IMR-90 (cell line): ENCODE results near the gene NELFCD. TPM values are rescaled to one million over a fixed set of nuclear protein-coding genes. Genes with fewer than 3 reads are reported as not detected.

ENCODE experiments used
- ATAC-seq: fragments of 200-7000 bp; cut with Tn5 transposase; 2 replicates; pipeline ENCODE4 v1.9.1; 2020; ENCODE audit warnings: low read depth, mild to moderate bottlenecking, moderate library complexity
- BruUV-seq: library from RNA; stranded (reverse); fragments of 400-500 nt; replicated peaks from 2 replicates; lab custom pipeline; 2021; lab: Mats Ljungman, UMichigan
- CTCF ChIA-PET: fragments of 300-600 bp; formaldehyde crosslinking; extraction: SDS; loops from one replicate; lab custom pipeline; 2021; ENCODE audit warnings: antibody characterized with exemption; lab: Yijun Ruan, JAX
- POLR2A ChIA-PET: fragments of 300-600 bp; sonication (Branson Sonifier 250); formaldehyde crosslinking; loops from one replicate; lab custom pipeline; 2022; ENCODE audit warnings: antibody characterized with exemption; ENCODE audit not compliant: unreplicated experiment; lab: Charles Lee
- DNase-seq: peaks from one replicate; pipeline ENCODE4 v3.0.0; 2013
- H2AFZ ChIP-seq: replicated peaks from 2 replicates; pipeline ENCODE3; 2013; ENCODE audit warnings: low read length, mild to moderate bottlenecking; ENCODE audit not compliant: poor library complexity
- H2AK5ac ChIP-seq: 2 replicates; pipeline ENCODE4 v1.6.1; 2013; ENCODE audit warnings: low read depth, low read length, inconsistent platforms
- H2AK9ac ChIP-seq: replicated peaks from 2 replicates; pipeline ENCODE3; 2013; ENCODE audit warnings: mild to moderate bottlenecking, low read depth, low read length, moderate library complexity; ENCODE audit not compliant: poor library complexity
- H2BK120ac ChIP-seq: 2 replicates; pipeline ENCODE4 v1.6.1; 2013; ENCODE audit warnings: low read depth, low read length, inconsistent platforms
- H2BK15ac ChIP-seq: 3 replicates; pipeline ENCODE4 v1.6.1; 2013; ENCODE audit warnings: low read depth, low read length, inconsistent platforms
- H2BK20ac ChIP-seq: 2 replicates; pipeline ENCODE4 v1.6.1; 2013; ENCODE audit warnings: low read depth, mild to moderate bottlenecking, inconsistent platforms, low read length, moderate library complexity
- H2BK5ac ChIP-seq: 2 replicates; pipeline ENCODE4 v1.6.1; 2013; ENCODE audit warnings: mild to moderate bottlenecking, low read depth, low read length, inconsistent platforms; ENCODE audit not compliant: poor library complexity, severe bottlenecking
- H3K14ac ChIP-seq: replicated peaks from 2 replicates; pipeline ENCODE4 v1.6.1; 2013; ENCODE audit warnings: low read depth, low read length, inconsistent platforms
- H3K18ac ChIP-seq: 2 replicates; pipeline ENCODE4 v1.6.1; 2013; ENCODE audit warnings: low read depth, low read length, control low read depth
- H3K23ac ChIP-seq: 2 replicates; pipeline ENCODE4 v1.6.1; 2013; ENCODE audit warnings: low read depth, low read length, inconsistent platforms
- H3K27ac ChIP-seq: 2 replicates; pipeline ENCODE4 v1.5.1; 2013; ENCODE audit warnings: mild to moderate bottlenecking, control low read depth, low read length; ENCODE audit not compliant: insufficient read depth
- H3K27me3 ChIP-seq: 2 replicates; pipeline ENCODE4 v1.6.1; 2013; ENCODE audit warnings: low read length; ENCODE audit not compliant: control insufficient read depth, insufficient read depth
- H3K36me3 ChIP-seq: 2 replicates; pipeline ENCODE4 v1.6.1; 2013; ENCODE audit warnings: low read length, mixed read lengths; ENCODE audit not compliant: control insufficient read depth, insufficient read depth
- H3K4ac ChIP-seq: 2 replicates; pipeline ENCODE4 v1.6.1; 2013; ENCODE audit warnings: low read depth, low read length, inconsistent platforms
- H3K4me1 ChIP-seq: 2 replicates; pipeline ENCODE4 v1.6.1; 2013; ENCODE audit warnings: low read length, mixed read lengths; ENCODE audit not compliant: control insufficient read depth, insufficient read depth
- H3K4me2 ChIP-seq: 2 replicates; pipeline ENCODE4 v1.6.1; 2013; ENCODE audit warnings: low read depth, mild to moderate bottlenecking, control low read depth, low read length, moderate library complexity
- H3K4me3 ChIP-seq: 2 replicates; pipeline ENCODE4 v1.5.1; 2013; ENCODE audit warnings: low read depth, mild to moderate bottlenecking, control low read depth, low read length, moderate library complexity; ENCODE audit not compliant: insufficient read depth
- H3K56ac ChIP-seq: 2 replicates; pipeline ENCODE4 v1.6.1; 2013; ENCODE audit warnings: low read length, inconsistent platforms; ENCODE audit not compliant: insufficient read depth; ENCODE audit errors: extremely low read depth
- H3K79me1 ChIP-seq, 2 experiments: 2 replicates each; pipeline ENCODE4 v1.6.1; 2013; ENCODE audit warnings: low read length in 2 of 2, inconsistent platforms in 1 of 2, low read depth in 1 of 2
- H3K9ac ChIP-seq: 2 replicates; pipeline ENCODE4 v1.6.1; 2013; ENCODE audit warnings: low read depth, low read length, control low read depth
- H3K9me1 ChIP-seq: 2 replicates; pipeline ENCODE4 v1.6.1; 2013; ENCODE audit warnings: low read length, inconsistent platforms; ENCODE audit not compliant: insufficient read depth
- H3K9me3 ChIP-seq: 2 replicates; pipeline ENCODE4 v1.6.1; 2013; ENCODE audit warnings: low read length; ENCODE audit not compliant: control insufficient read depth, insufficient read depth
- H4K20me1 ChIP-seq: 2 replicates; pipeline ENCODE4 v1.6.1; 2013; ENCODE audit warnings: low read length, inconsistent platforms; ENCODE audit not compliant: insufficient read depth
- H4K5ac ChIP-seq: 2 replicates; pipeline ENCODE4 v1.6.1; 2013; ENCODE audit warnings: mild to moderate bottlenecking, low read depth, low read length, control low read depth
- H4K8ac ChIP-seq, 2 experiments: 2 replicates each; pipeline ENCODE4 v1.6.1; 2013; ENCODE audit warnings: low read depth in 2 of 2, low read length in 2 of 2, control low read depth in 1 of 2, inconsistent platforms in 1 of 2
- H4K91ac ChIP-seq: 2 replicates; pipeline ENCODE4 v1.6.1; 2013; ENCODE audit warnings: low read depth, low read length, inconsistent platforms; ENCODE audit not compliant: insufficient read depth
- MAFK ChIP-seq: IDR thresholded peaks from 2 replicates; pipeline ENCODE4 v1.6.1; 2012; ENCODE audit warnings: low read depth, low read length, improper control_type of control experiment
- NFE2L2 ChIP-seq: fragments of 150-350 bp; IDR thresholded peaks from 2 replicates; pipeline ENCODE4 v1.6.1; 2016; ENCODE audit warnings: low read depth, mild to moderate bottlenecking, low read length
- WGBS, 2 experiments: methylation state at CpG; one replicate each; pipeline versions ENCODE4 v1.1.5 to v1.1.7; 2013; ENCODE audit warnings: missing lambda C conversion rate in 2 of 2; ENCODE audit not compliant: insufficient read length in 1 of 2; ENCODE audit errors: extremely low coverage in 2 of 2; 5-methylcytosine and 5-hydroxymethylcytosine counted together
- dilution Hi-C: fragments of 300-500 bp; cut with HindIII; formaldehyde crosslinking; loops from one replicate; pipeline ENCODE4 v1.14.3; 2018; ENCODE audit warnings: low sequenced_read_pairs; ENCODE audit not compliant: unreplicated experiment
- in situ Hi-C: fragments of 300-500 bp; cut with MboI; formaldehyde crosslinking; loops from 3 replicates; pipeline ENCODE4 v1.14.3; 2019; ENCODE audit warnings: low sequenced_read_pairs, inconsistent platforms, mixed read lengths
- intact Hi-C: fragments of 100-400 bp; cut with micrococcal nuclease; formaldehyde crosslinking; loops from 2 replicates; pipeline ENCODE4 v1.10.0; 2022
- polyA plus RNA-seq, 3 experiments: library from polyadenylated mRNA; depleted of rRNA; stranded (reverse); fragments of >200 nt; gene quantifications; 2 replicates each; pipeline ENCODE4 v1.2.3, GENCODE V29; 2012; ENCODE audit warnings: low replicate concordance in 1 of 3
- total RNA-seq: library from RNA; depleted of rRNA; stranded (reverse); fragments of >200 nt; gene quantifications from 2 replicates; pipeline ENCODE4 v1.2.3, GENCODE V29; 2012

Gene NELFCD
- total and polyA plus RNA-seq, 2 of the 4 experiments (the other 2 are of a cell fraction) = 88.9 to 94.1 TPM

GRCh38 chr20:58950603-58951002, 30.5 kb upstream of the NELFCD start:
- peaks cover 9% of the 10 kb centered on the region for H3K27me3 ChIP-seq
- H3K4me1 ChIP-seq = no peaks in the 10 kb centered on the region
- H3K4me3 ChIP-seq = no peak overlapping the region
- dilution Hi-C loops (no loop called here), intact Hi-C loops (no loop called here), in situ Hi-C loops (no loop called here)
- H3K9ac ChIP-seq = no peak overlapping the region
- DNase-seq = no peak
- H3K9me3 ChIP-seq = no peaks in the 10 kb centered on the region
- no peak overlapping the region for H2BK5ac ChIP-seq
- no TSS peak for BruUV-seq
- CTCF ChIA-PET = no interaction called here
- H3K36me3 ChIP-seq = no peaks in the 10 kb centered on the region
- no peak overlapping the region for H2BK15ac ChIP-seq
- H3K4ac ChIP-seq = no peak overlapping the region
- H4K20me1 ChIP-seq = no peaks in the 10 kb centered on the region
- H2BK120ac ChIP-seq = no peak overlapping the region
- H4K5ac ChIP-seq = no peak overlapping the region
- H4K8ac ChIP-seq = no peak overlapping the region
- no peaks in the 10 kb centered on the region for H3K79me1 ChIP-seq
- H3K9me1 ChIP-seq = no peaks in the 10 kb centered on the region
- POLR2A ChIA-PET = no interaction called here
- no peak overlapping the region for H3K56ac ChIP-seq
- no peak overlapping the region for H3K23ac ChIP-seq
- no peak overlapping the region for H2BK20ac ChIP-seq
- no peak for ATAC-seq
- no peak overlapping the region for H3K18ac ChIP-seq
- no peak overlapping the region for H2AK9ac ChIP-seq
- H4K91ac ChIP-seq = no peak overlapping the region
- no peak overlapping the region for H2AFZ ChIP-seq
- no CpG with 5 or more reads among the region's 5 CpGs for WGBS, 2 experiments
- no peak overlapping the region for H3K27ac ChIP-seq
- no peak overlapping the region for H3K14ac ChIP-seq
- no peak for TF ChIP-seq NFE2L2
- peak; percentile 76 for TF ChIP-seq MAFK
- no peak overlapping the region for H2AK5ac ChIP-seq
- H3K4me2 ChIP-seq = no peak overlapping the region
